EL (cell line): Measurements from ENCODE around the gene IL1RAPL1.
"Not testable (repeated sequence)": the region's sequence is repeated elsewhere in the genome, so short reads cannot be mapped to it uniquely, and the experiment has no call there.

Source experiments
- DNase-seq: peaks from one replicate; pipeline ENCODE4 v3.0.0-alpha.2; 2016

The IL1RAPL1 gene

GRCh38 chrX:28638775-28639174 lies 51.5 kb downstream of the IL1RAPL1 start:
- no peak for DNase-seq

- DNase-seq, result no peak
Measured at GRCh38 chrX:28639451-28639850, 52.2 kb downstream of the IL1RAPL1 start.

GRCh38 chrX:28649541-28649940 lies 62.3 kb downstream of the IL1RAPL1 start:
- no peak for DNase-seq

- DNase-seq, result no peak
Measured at GRCh38 chrX:28651186-28651585, 63.9 kb downstream of the IL1RAPL1 start.

- DNase-seq, result no peak
Measured at GRCh38 chrX:28659269-28659668, 72.0 kb downstream of the IL1RAPL1 start.

- DNase-seq, result no peak
Measured at GRCh38 chrX:28665778-28666177, 78.5 kb downstream of the IL1RAPL1 start.

GRCh38 chrX:28668303-28668702 lies 81.1 kb downstream of the IL1RAPL1 start:
- no peak for DNase-seq

GRCh38 chrX:28668957-28669356 lies 81.7 kb downstream of the IL1RAPL1 start:
- DNase-seq, result no peak

GRCh38 chrX:28670074-28670473 lies 82.8 kb downstream of the IL1RAPL1 start:
- DNase-seq, result no peak

GRCh38 chrX:28675173-28675572 lies 87.9 kb downstream of the IL1RAPL1 start:
- no peak for DNase-seq

GRCh38 chrX:28693101-28693500 lies 105.9 kb downstream of the IL1RAPL1 start:
- no peak for DNase-seq

GRCh38 chrX:28697732-28698131 lies 110.5 kb downstream of the IL1RAPL1 start:
- no peak for DNase-seq

- no peak for DNase-seq
Measured at GRCh38 chrX:28701222-28701621, 114.0 kb downstream of the IL1RAPL1 start.

GRCh38 chrX:28706964-28707363 lies 119.7 kb downstream of the IL1RAPL1 start:
- DNase-seq, result no peak

- no peak for DNase-seq
Measured at GRCh38 chrX:28709421-28709820, 122.2 kb downstream of the IL1RAPL1 start.

GRCh38 chrX:28717864-28718263 lies 130.6 kb downstream of the IL1RAPL1 start:
- no peak for DNase-seq

GRCh38 chrX:28718450-28718849 lies 131.2 kb downstream of the IL1RAPL1 start:
- DNase-seq, result no peak

- DNase-seq, result no peak
Measured at GRCh38 chrX:28719620-28720019, 132.4 kb downstream of the IL1RAPL1 start.

GRCh38 chrX:28752330-28752729 lies 165.1 kb downstream of the IL1RAPL1 start:
- DNase-seq, result no peak

GRCh38 chrX:28756175-28756574 lies 168.9 kb downstream of the IL1RAPL1 start:
- DNase-seq, result no peak

- no peak for DNase-seq
Measured at GRCh38 chrX:28756647-28757046, 169.4 kb downstream of the IL1RAPL1 start.

GRCh38 chrX:28757290-28757689 lies 170.0 kb downstream of the IL1RAPL1 start:
- DNase-seq, result no peak

- DNase-seq, result not testable (repeated sequence)
Measured at GRCh38 chrX:28766561-28766960, 179.3 kb downstream of the IL1RAPL1 start.

GRCh38 chrX:28773807-28774206 lies 186.6 kb downstream of the IL1RAPL1 start:
- DNase-seq, result no peak

GRCh38 chrX:28787206-28787605 lies 200.0 kb downstream of the IL1RAPL1 start:
- DNase-seq, result peak; percentile 6

- not testable (repeated sequence) for DNase-seq
Measured at GRCh38 chrX:28800671-28801070, 213.4 kb downstream of the IL1RAPL1 start.
